GM12875 (cell line): ENCODE results near the gene SERPINE3.

Source experiments
- H3K4me3 ChIP-seq: one replicate; pipeline ENCODE4 v1.5.1; 2011; ENCODE audit warnings: low read depth, low read length, control low read depth
- CTCF ChIP-seq: IDR thresholded peaks from 2 replicates; pipeline ENCODE4 v1.5.1; 2011; ENCODE audit warnings: low read depth, mild to moderate bottlenecking, control low read depth, inconsistent platforms, low read length, moderate library complexity, borderline replicate concordance; ENCODE audit not compliant: insufficient read depth

SERPINE3 gene

GRCh38 chr13:51339354-51339753, at the start of gene SERPINE3:
Gene SERPINE3 (plus strand): TSS chr13:51339691. CDS start chr13:51341092, 1,401 bp downstream.
- H3K4me3 ChIP-seq, result no peak within 1 kb of the TSS
- no peak for TF ChIP-seq CTCF

GRCh38 chr13:51291341-51291740, 48.1 kb upstream of the SERPINE3 start:
- TF ChIP-seq CTCF, result no peak
- H3K4me3 ChIP-seq, result no peak overlapping the region

- H3K4me3 ChIP-seq, result no peak overlapping the region
- TF ChIP-seq CTCF, result no peak
These were observed 47.4 kb upstream of the SERPINE3 start for GRCh38 chr13:51292000-51292565.

GRCh38 chr13:51297556-51297955, 41.9 kb upstream of the SERPINE3 start:
- TF ChIP-seq CTCF, result no peak
- no peak overlapping the region for H3K4me3 ChIP-seq

GRCh38 chr13:51298812-51299211, 40.7 kb upstream of the SERPINE3 start:
- no peak for TF ChIP-seq CTCF
- H3K4me3 ChIP-seq, result no peak overlapping the region

- no peak overlapping the region for H3K4me3 ChIP-seq
These were observed 36.4 kb upstream of the SERPINE3 start for GRCh38 chr13:51303063-51303552.

More at GRCh38 chr13:51303063-51303552, 36.4 kb upstream of the SERPINE3 start:
- no peak for TF ChIP-seq CTCF
